Cardiac muscle cell (in vitro differentiated cells and primary cell): Measurements from ENCODE around the gene ACTR3. TPM values are rescaled to one million over a fixed set of nuclear protein-coding genes. Genes with fewer than 3 reads are reported as not detected.

ENCODE experiments used
- DNase-seq, 2 donors: peaks; one replicate each; pipeline versions ENCODE4 v3.0.0 to v3.0.0-alpha.2; 2010 to 2017; ENCODE audit warnings: low read depth in 1 of 2, low spot score in 1 of 2
- H3K27ac ChIP-seq: fragments of 200-600 bp; sonication (generic); 2 replicates; pipeline ENCODE4 v1.5.1; 2016
- H3K27me3 ChIP-seq: fragments of 200-600 bp; sonication (generic); 2 replicates; pipeline ENCODE4 v1.6.0; 2016; ENCODE audit warnings: control low read depth
- H3K36me3 ChIP-seq: fragments of 200-600 bp; sonication (generic); 2 replicates; pipeline ENCODE4 v1.5.1; 2016; ENCODE audit warnings: control low read depth
- H3K4me1 ChIP-seq: fragments of 200-600 bp; sonication (generic); 2 replicates; pipeline ENCODE4 v1.8.1; 2017; ENCODE audit warnings: low read depth, mild to moderate bottlenecking, mixed run types
- H3K4me3 ChIP-seq: fragments of 200-600 bp; sonication (generic); 2 replicates; pipeline ENCODE4 v1.5.1; 2016; ENCODE audit warnings: mild to moderate bottlenecking
- H3K9me3 ChIP-seq: fragments of 200-600 bp; sonication (generic); 2 replicates; pipeline ENCODE4 v1.5.1; 2017; ENCODE audit warnings: low read depth, mild to moderate bottlenecking, control low read depth
- polyA plus RNA-seq: library from polyadenylated mRNA; unstranded; fragments of >200 nt; fragmentation: Nextera tagmentation; extraction: Ambion mirVana; gene quantifications from 2 replicates; pipeline ENCODE4 v1.2.1, GENCODE V29; 2016
- total RNA-seq: library from RNA; depleted of rRNA; stranded (reverse); fragments of >200 nt; gene quantifications from 2 replicates; pipeline ENCODE4 v1.2.3, GENCODE V29; 2016
- TF ChIP-seq, protein P1 (sequence below): IDR thresholded peaks from 2 replicates; pipeline ENCODE4 v1.5.1; 2012; ENCODE audit warnings: low read depth, mild to moderate bottlenecking, low read length

Gene ACTR3
- total and polyA plus RNA-seq, 2 experiments from 2014 or later, result 64.5 to 125 TPM

DNA sequence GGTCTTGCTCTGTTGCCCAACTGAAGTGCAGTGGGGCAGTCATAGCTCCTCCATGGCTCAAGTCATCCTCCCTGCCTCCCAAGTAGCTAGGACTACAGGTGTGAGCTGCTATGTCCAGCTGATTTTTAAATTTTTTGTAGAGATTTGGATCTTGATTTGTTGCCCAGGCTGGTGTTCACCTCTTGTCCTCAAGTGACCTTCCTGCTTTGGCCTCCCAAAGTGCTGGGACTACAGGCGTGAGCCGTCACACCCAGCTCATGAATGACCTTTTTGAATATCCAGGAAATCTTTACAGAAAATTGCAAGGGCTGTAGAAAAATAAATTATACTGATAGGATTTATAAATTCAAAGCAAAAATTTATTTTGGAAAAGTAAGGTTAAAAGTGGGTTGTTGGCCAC is 17.4 kb downstream of the ACTR3 start:
- no peak for DNase-seq
- TF ChIP-seq, protein P1, sequence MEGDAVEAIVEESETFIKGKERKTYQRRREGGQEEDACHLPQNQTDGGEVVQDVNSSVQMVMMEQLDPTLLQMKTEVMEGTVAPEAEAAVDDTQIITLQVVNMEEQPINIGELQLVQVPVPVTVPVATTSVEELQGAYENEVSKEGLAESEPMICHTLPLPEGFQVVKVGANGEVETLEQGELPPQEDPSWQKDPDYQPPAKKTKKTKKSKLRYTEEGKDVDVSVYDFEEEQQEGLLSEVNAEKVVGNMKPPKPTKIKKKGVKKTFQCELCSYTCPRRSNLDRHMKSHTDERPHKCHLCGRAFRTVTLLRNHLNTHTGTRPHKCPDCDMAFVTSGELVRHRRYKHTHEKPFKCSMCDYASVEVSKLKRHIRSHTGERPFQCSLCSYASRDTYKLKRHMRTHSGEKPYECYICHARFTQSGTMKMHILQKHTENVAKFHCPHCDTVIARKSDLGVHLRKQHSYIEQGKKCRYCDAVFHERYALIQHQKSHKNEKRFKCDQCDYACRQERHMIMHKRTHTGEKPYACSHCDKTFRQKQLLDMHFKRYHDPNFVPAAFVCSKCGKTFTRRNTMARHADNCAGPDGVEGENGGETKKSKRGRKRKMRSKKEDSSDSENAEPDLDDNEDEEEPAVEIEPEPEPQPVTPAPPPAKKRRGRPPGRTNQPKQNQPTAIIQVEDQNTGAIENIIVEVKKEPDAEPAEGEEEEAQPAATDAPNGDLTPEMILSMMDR, result no peak
- Histone ChIP-seq H3K27ac (no peak overlapping the region), H3K4me3 (no peak overlapping the region), H3K36me3 (no peaks in the 10 kb centered on the region), H3K4me1 (no peaks in the 10 kb centered on the region), H3K27me3 (no peaks in the 10 kb centered on the region), H3K9me3 (no peaks in the 10 kb centered on the region)

DNA sequence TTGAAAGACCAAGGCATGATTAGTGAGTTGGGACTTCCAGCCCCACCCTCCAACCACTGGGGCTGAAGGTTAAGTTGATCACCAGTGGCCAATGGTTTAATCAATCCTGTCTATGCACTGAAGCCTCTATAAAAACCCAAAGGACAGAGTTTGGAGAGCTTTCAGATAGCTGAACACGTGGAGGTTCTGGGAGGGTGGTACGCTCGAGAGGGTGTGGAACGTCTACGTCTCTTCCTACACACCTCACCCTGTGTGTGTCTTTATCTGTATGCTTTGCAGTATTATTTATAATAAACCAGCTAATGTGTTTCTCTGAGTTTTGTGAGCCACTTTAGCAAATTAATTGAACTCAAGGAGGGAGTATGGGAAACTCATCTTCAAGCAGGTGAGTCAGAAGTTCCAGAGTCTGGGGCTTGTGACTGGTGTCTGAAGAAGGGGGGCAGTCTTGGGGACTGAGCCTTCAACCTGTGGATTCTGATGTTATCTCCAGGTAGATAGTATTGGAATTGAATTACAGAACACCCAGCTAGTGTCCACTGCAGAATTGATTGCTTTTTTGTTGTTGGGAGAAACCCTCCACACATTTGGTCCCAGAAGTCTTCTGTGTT is 20.3 kb downstream of the ACTR3 start:
- H3K27me3 ChIP-seq, result no peaks in the 10 kb centered on the region
- H3K36me3 ChIP-seq, result peaks cover 7% of the 10 kb centered on the region
- no peak overlapping the region for H3K4me3 ChIP-seq
- H3K9me3 ChIP-seq, result no peaks in the 10 kb centered on the region
- H3K27ac ChIP-seq, result no peak overlapping the region
- no peaks in the 10 kb centered on the region for H3K4me1 ChIP-seq
- no peak for DNase-seq
- TF ChIP-seq, protein P1, result no peak

DNA sequence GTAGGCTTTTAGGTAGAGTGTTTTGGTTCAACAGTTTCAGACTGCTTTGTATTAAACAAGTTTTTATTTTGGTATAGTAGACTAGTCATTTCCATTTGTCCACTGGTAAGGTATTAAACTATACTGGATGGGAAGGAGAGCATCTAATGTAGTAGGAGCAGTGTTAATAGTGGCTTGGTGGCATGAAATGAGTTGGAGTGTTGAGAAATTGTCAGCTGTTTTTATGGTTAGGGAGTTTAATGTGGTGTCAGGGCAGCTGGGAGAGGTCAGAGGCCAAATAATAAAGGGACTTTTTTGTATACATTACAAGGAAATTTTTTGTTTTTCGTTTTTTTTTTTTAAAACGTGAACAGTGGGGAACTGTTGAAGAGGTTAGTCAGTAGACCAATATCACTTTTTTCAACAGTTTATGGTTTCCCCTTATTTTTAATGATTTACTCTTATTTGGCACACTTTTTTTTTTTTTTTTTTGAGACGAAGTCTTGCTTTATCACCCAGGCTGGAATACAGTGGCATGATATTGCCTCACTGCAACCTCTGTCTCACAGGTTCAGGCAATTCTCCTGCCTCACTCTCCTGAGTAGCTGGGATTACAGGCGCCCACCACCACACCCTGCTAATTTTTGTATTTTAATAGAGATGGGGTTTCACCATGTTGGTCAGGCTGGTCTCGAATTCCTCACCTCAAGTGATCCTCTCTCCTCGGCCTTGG is 21.2 kb downstream of the ACTR3 start:
- H3K9me3 ChIP-seq, result no peaks in the 10 kb centered on the region
- no peak overlapping the region for H3K27ac ChIP-seq
- TF ChIP-seq, protein P1, result no peak
- peaks cover 7% of the 10 kb centered on the region for H3K36me3 ChIP-seq
- no peak overlapping the region for H3K4me3 ChIP-seq
- no peaks in the 10 kb centered on the region for H3K27me3 ChIP-seq
- no peaks in the 10 kb centered on the region for H3K4me1 ChIP-seq
- no peak for DNase-seq

DNA sequence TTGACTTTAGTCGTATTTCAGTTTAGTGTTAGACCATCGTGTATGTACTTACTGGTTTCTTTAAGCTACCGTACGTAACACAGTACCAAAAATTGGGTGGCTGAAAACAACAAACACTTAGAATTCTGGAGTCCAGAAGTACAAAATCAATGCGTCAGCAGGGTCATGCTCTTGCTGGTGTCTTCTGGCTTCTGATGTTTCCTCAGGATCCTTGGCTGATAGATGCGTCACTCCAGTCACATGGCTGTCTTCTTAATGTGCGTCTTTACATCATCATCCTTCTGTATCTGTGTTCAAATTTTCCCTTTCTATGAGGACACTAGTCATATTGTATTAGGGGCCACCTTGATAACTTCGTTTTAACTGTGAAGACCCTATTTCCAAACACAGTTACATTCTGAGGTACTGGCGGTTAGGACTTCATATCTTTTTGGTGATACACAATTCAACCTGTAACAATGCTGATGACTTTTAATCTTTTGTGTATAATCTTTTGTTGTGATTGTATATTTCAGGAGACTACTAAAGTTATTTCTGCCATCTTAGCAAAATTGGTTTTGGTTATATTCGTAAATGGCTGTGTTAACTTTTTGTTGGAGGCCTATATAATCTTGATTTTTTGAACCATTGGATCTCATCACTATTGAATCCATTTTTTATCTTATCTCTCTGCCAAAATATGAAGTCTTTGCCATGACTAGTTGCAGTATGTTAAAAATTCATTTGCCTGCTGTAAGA is 25.4 kb downstream of the ACTR3 start:
- H3K4me1 ChIP-seq, result no peaks in the 10 kb centered on the region
- no peaks in the 10 kb centered on the region for H3K9me3 ChIP-seq
- H3K27me3 ChIP-seq, result no peaks in the 10 kb centered on the region
- H3K4me3 ChIP-seq, result no peak overlapping the region
- TF ChIP-seq, protein P1, result no peak
- no peak for DNase-seq
- H3K27ac ChIP-seq, result no peak overlapping the region
- H3K36me3 ChIP-seq, result peaks cover 20% of the 10 kb centered on the region

DNA sequence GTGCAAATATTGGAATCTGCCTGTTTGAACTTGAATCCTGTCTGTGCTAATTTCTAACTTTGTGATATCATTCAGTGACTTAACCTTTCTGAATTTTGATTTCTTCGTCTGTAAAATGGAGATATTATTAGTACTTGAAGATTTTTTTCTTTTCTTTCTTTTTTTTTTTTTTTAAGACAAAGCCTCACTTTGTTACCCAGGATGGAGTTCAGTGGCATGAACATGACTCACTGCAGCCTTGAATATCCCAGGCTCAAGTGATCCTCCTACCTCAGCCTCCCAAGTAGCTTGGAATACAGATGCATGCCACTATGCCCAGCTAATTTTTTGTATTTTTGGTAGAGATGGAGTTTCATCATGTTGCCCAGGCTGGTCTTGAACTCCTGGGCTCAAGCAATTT is 28.3 kb downstream of the ACTR3 start:
- Histone ChIP-seq H3K9me3 (no peaks in the 10 kb centered on the region), H3K27me3 (no peaks in the 10 kb centered on the region), H3K4me3 (no peak overlapping the region), H3K36me3 (peaks cover 20% of the 10 kb centered on the region), H3K27ac (no peak overlapping the region), H3K4me1 (no peaks in the 10 kb centered on the region)
- TF ChIP-seq, protein P1, result no peak
- no peak for DNase-seq
